SK-N-SH (cell line): ENCODE data around the gene RNF11. TPM values are rescaled to one million over a fixed set of nuclear protein-coding genes. Genes with fewer than 3 reads are reported as not detected.

Source experiments
- CTCF ChIA-PET: fragments of 300-600, 350-600 bp; formaldehyde crosslinking; extraction: SDS; loops from one replicate; lab custom pipeline; 2021; lab: Yijun Ruan, JAX
- POLR2A ChIA-PET: fragments of 350-600 bp; sonication (Branson Sonifier 250); formaldehyde crosslinking; extraction: SDS; loops from one replicate; lab custom pipeline; 2020; ENCODE audit warnings: antibody characterized with exemption, inconsistent platforms; lab: Yijun Ruan, JAX
- DNase-seq: peaks from one replicate; pipeline ENCODE4 v3.0.0; 2012
- H2AFZ ChIP-seq: fragments of 200-600 bp; sonication (generic); 2 replicates; pipeline ENCODE4 v1.8.1; 2016; ENCODE audit warnings: antibody characterized with exemption, mild to moderate bottlenecking, low read depth
- H3F3A ChIP-seq: fragments of 200-600 bp; sonication (generic); replicated peaks from 2 replicates; pipeline ENCODE3; 2016; ENCODE audit warnings: antibody characterized with exemption, mild to moderate bottlenecking; ENCODE audit not compliant: insufficient read depth
- H3K27ac ChIP-seq, 2 experiments: fragments of 200-500 bp in 1 of 2; fragments of 200-600 bp in 1 of 2; sonication (Bioruptor generic) in 1 of 2; sonication (generic), shearing (Covaris generic) in 1 of 2; 2 replicates each; pipeline versions ENCODE4 v1.5.1 to v1.6.1; 2014 to 2016; ENCODE audit warnings: low read depth in 2 of 2, inconsistent platforms in 1 of 2, low read length in 1 of 2, mild to moderate bottlenecking in 1 of 2, mixed read lengths in 1 of 2
- H3K27me3 ChIP-seq: fragments of 200-600 bp; sonication (generic), shearing (Covaris generic); 2 replicates; pipeline ENCODE4 v1.6.1; 2016; ENCODE audit warnings: mixed run types; ENCODE audit not compliant: insufficient read depth
- H3K36me3 ChIP-seq, 2 experiments: fragments of 200-500 bp in 1 of 2; fragments of 200-600 bp in 1 of 2; sonication (Bioruptor generic) in 1 of 2; sonication (generic) in 1 of 2; replicated peaks in 1 of 2; 2 replicates each; pipeline versions ENCODE3 to v1.5.1; 2014 to 2016; ENCODE audit warnings: low read length in 1 of 2, mild to moderate bottlenecking in 1 of 2; ENCODE audit not compliant: insufficient read depth in 2 of 2, control insufficient read depth in 1 of 2
- H3K4me1 ChIP-seq, 2 experiments: fragments of 200-500 bp in 1 of 2; fragments of 200-600 bp in 1 of 2; sonication (Bioruptor generic) in 1 of 2; sonication (generic), shearing (Covaris generic) in 1 of 2; 2 replicates each; pipeline versions ENCODE4 v1.5.1 to v1.6.1; 2014 to 2016; ENCODE audit warnings: low read depth in 1 of 2, low read length in 1 of 2, mixed run types in 1 of 2; ENCODE audit not compliant: insufficient read depth in 2 of 2, control insufficient read depth in 1 of 2
- H3K4me2 ChIP-seq: fragments of 200-600 bp; sonication (generic), shearing (Covaris generic); 2 replicates; pipeline ENCODE4 v1.6.1; 2017; ENCODE audit warnings: mixed run types
- H3K4me3 ChIP-seq, 2 experiments: fragments of 200-500 bp in 1 of 2; fragments of 200-600 bp in 1 of 2; sonication (Bioruptor generic) in 1 of 2; sonication (generic), shearing (Covaris generic) in 1 of 2; 2 replicates each; pipeline versions ENCODE4 v1.5.1 to v1.8.1; 2014 to 2016; ENCODE audit warnings: low read depth in 2 of 2, inconsistent platforms in 1 of 2, low read length in 1 of 2, mild to moderate bottlenecking in 1 of 2, mixed read lengths in 1 of 2, moderate library complexity in 1 of 2
- H3K79me2 ChIP-seq: fragments of 200-600 bp; sonication (generic); 2 replicates; pipeline ENCODE4 v1.8.1; 2017; ENCODE audit warnings: mild to moderate bottlenecking; ENCODE audit not compliant: insufficient read depth
- H3K9ac ChIP-seq: fragments of 200-600 bp; sonication (generic); 2 replicates; pipeline ENCODE4 v1.6.1; 2017; ENCODE audit warnings: mixed run types
- H3K9me2 ChIP-seq: fragments of 200-600 bp; sonication (generic); 2 replicates; pipeline ENCODE4 v1.6.1; 2017; ENCODE audit warnings: mixed run types
- H3K9me3 ChIP-seq: fragments of 200-600 bp; sonication (generic); 2 replicates; pipeline ENCODE4 v1.6.1; 2017; ENCODE audit warnings: mixed run types, mild to moderate bottlenecking, moderate library complexity
- H4K20me1 ChIP-seq: fragments of 200-600 bp; sonication (generic); 2 replicates; pipeline ENCODE4 v1.6.1; 2017; ENCODE audit warnings: mild to moderate bottlenecking, mixed run types; ENCODE audit not compliant: insufficient read depth
- CHD2 ChIP-seq: fragments of 150-350 bp; IDR thresholded peaks from 2 replicates; pipeline ENCODE4 v1.6.1; 2018; ENCODE audit warnings: low read length; ENCODE audit not compliant: partially characterized antibody
- EP300 ChIP-seq, 2 experiments: IDR thresholded peaks; 2 replicates each; pipeline versions ENCODE4 v1.4.0 to v1.6.1; 2012; ENCODE audit warnings: borderline replicate concordance in 1 of 2, low read depth in 1 of 2, low read length in 1 of 2
- NRF1 ChIP-seq: IDR thresholded peaks from 2 replicates; pipeline ENCODE4 v1.6.1; 2012; ENCODE audit warnings: low read depth, mild to moderate bottlenecking, low read length
- REST ChIP-seq: IDR thresholded peaks from 2 replicates; pipeline ENCODE4 v1.6.1; 2012; ENCODE audit warnings: mild to moderate bottlenecking, low read depth, low read length, moderate library complexity
- WGBS: methylation state at CpG from one replicate; pipeline ENCODE4 v1.1.6; 2017; ENCODE audit warnings: low lambda C conversion rate; 5-methylcytosine and 5-hydroxymethylcytosine counted together
- polyA plus RNA-seq, 3 experiments: library from polyadenylated mRNA; depleted of rRNA; stranded (reverse); fragments of >200 nt; gene quantifications; 2 replicates each; pipeline ENCODE4 v1.2.3, GENCODE V29; 2012
- TF ChIP-seq, protein P1 (sequence below): fragments of 200-600 bp; sonication (generic); IDR thresholded peaks from 2 replicates; pipeline ENCODE4 v1.6.1; 2017; ENCODE audit warnings: antibody characterized with exemption, mild to moderate bottlenecking, moderate library complexity
- TF ChIP-seq, protein P2 (sequence below): fragments of 150-350 bp; IDR thresholded peaks from 2 replicates; pipeline ENCODE4 v1.6.1; 2016; ENCODE audit warnings: mild to moderate bottlenecking, low read depth, low read length

The RNF11 gene
- polyA plus RNA-seq, 1 of the 3 experiments (the other 2 are of a cell fraction), result 62.5 TPM

DNA sequence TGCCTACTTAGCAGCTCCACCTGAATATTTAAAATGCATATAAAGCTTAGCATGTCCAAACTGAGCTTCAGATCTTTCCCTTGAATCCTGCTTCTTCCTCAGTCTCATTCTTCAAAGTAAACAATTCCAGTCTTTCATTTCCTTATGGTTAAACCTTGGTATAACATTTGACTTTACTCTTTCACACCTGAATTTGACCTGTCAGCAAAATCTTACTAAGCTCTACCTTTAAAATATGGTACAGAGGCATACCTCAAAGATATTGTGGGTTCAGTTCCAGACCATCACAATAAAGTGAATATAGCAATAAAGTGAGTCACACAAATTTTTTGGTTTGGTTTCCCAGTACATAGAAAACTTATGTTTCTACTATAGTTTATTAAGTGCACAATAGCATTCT lies 42.5 kb upstream of the RNF11 start:
- no peaks in the 10 kb centered on the region for H4K20me1 ChIP-seq
- H3K9ac ChIP-seq, result no peak overlapping the region
- TF ChIP-seq NRF1, result no peak
- TF ChIP-seq, protein P1, sequence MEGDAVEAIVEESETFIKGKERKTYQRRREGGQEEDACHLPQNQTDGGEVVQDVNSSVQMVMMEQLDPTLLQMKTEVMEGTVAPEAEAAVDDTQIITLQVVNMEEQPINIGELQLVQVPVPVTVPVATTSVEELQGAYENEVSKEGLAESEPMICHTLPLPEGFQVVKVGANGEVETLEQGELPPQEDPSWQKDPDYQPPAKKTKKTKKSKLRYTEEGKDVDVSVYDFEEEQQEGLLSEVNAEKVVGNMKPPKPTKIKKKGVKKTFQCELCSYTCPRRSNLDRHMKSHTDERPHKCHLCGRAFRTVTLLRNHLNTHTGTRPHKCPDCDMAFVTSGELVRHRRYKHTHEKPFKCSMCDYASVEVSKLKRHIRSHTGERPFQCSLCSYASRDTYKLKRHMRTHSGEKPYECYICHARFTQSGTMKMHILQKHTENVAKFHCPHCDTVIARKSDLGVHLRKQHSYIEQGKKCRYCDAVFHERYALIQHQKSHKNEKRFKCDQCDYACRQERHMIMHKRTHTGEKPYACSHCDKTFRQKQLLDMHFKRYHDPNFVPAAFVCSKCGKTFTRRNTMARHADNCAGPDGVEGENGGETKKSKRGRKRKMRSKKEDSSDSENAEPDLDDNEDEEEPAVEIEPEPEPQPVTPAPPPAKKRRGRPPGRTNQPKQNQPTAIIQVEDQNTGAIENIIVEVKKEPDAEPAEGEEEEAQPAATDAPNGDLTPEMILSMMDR, result no peak
- no peak for TF ChIP-seq REST
- TF ChIP-seq, protein P2, sequence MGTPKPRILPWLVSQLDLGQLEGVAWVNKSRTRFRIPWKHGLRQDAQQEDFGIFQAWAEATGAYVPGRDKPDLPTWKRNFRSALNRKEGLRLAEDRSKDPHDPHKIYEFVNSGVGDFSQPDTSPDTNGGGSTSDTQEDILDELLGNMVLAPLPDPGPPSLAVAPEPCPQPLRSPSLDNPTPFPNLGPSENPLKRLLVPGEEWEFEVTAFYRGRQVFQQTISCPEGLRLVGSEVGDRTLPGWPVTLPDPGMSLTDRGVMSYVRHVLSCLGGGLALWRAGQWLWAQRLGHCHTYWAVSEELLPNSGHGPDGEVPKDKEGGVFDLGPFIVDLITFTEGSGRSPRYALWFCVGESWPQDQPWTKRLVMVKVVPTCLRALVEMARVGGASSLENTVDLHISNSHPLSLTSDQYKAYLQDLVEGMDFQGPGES, result no peak
- H3K27ac ChIP-seq, result no peak overlapping the region
- H3K4me1 ChIP-seq, result no peaks in the 10 kb centered on the region
- no peaks in the 10 kb centered on the region for H3K79me2 ChIP-seq
- H3K4me2 ChIP-seq, result no peak overlapping the region
- no peak for DNase-seq
- CTCF ChIA-PET, result interaction anchor here (0.6 to 7.4 kb wide), 15 partner anchors 8 to 443 kb away, joined by 3 to 75 read pairs (median 4); no protein-coding TSS in a partner anchor
- H2AFZ ChIP-seq, result no peak overlapping the region; the same call in 1 of the 2 replicates
- H3K4me3 ChIP-seq, result no peak overlapping the region
- POLR2A ChIA-PET, result no interaction called here
- no peaks in the 10 kb centered on the region for H3K9me2 ChIP-seq
- no peaks in the 10 kb centered on the region for H3K36me3 ChIP-seq
- no peaks in the 10 kb centered on the region for H3K9me3 ChIP-seq
- H3F3A ChIP-seq, result no peaks in the 10 kb centered on the region
- H3K27me3 ChIP-seq, result no peaks in the 10 kb centered on the region

DNA sequence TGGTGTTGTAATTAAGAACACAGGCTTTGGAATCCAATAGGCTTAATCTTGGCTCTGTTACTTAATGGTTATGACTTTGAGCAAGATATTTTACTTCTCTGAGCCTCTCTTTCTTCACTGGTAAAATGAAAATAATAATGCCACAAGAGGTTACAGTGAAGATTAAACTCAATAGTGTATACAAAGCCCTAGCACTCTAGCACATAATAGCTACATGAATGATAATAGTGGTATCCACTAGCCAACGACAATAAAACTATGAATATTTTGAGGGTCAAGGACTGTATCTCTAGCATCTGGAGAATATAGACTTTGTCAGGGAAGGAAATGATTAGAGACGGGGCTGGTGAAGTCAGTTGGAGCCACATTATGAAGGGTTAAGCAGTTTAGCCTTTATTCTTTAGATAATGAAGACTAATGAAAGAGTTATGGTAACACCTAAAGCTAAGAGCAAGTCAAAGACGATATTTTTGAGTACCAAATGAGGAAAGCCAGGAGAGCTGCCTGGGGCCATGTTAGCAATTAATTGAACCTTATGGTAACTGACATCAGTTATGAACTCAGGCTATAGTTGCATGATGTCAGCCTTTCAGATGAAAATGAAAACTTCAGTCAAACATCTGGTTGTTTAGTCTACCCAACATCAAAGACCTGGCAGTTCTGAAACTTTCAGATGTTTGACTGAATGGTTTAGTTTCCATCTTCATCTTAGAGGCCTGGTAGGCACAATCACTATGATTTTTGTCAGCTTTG lies 32.8 kb upstream of the RNF11 start:
- peak; percentile 30 for DNase-seq
- no peaks in the 10 kb centered on the region for H3K4me1 ChIP-seq
- H3K27ac ChIP-seq, result no peak overlapping the region
- no peak overlapping the region for H3K4me3 ChIP-seq
- no peak overlapping the region for H3K4me2 ChIP-seq
- no peaks in the 10 kb centered on the region for H3K27me3 ChIP-seq
- H3K9me2 ChIP-seq, result no peaks in the 10 kb centered on the region
- H3K79me2 ChIP-seq, result no peaks in the 10 kb centered on the region
- TF ChIP-seq CHD2 (no peak), EP300 (IDR thresholded peaks at IDR 0.05; ENCODE audit: borderline replicate concordance in 1 of 2, low read depth in 1 of 2, low read length in 1 of 2) (peak in 1 of 2 experiments; percentile 33; a peak in 1 of 4 replicates)
- H3K36me3 ChIP-seq, result no peaks in the 10 kb centered on the region
- POLR2A ChIA-PET, result no interaction called here
- H3K9ac ChIP-seq, result no peak overlapping the region
- H3K9me3 ChIP-seq, result no peaks in the 10 kb centered on the region
- no peaks in the 10 kb centered on the region for H4K20me1 ChIP-seq
- no peaks in the 10 kb centered on the region for H3F3A ChIP-seq
- no peak overlapping the region for H2AFZ ChIP-seq
- WGBS, result 42% methylated on average over 3 of the region's 3 CpGs
- CTCF ChIA-PET, result interaction anchor here (8.6 kb wide), 1 partner anchor 12 kb away, joined by 75 read pairs; no protein-coding TSS in a partner anchor
